ENCODE data around the gene UNC45B. TPM values are rescaled to one million over a fixed set of nuclear protein-coding genes. Genes with fewer than 3 reads are reported as not detected.
A peak's percentile ranks its signal among the peaks of the same experiment; 100 is the strongest.

UNC45B gene
- total and polyA plus RNA-seq, 2 of the 13 experiments (the other 11 are each of a cell fraction or from before 2014, with no cell fraction given) = 0.01 TPM; not detected in 1

- 0 out of 2 replicates have a peak, but pooled peaks have one; percentile 54 for TF ChIP-seq RARG (CRISPR knock-in tag; IDR thresholded peaks at IDR 0.05; ENCODE audit: low read depth)
- TF ChIP-seq TCF12 (IDR thresholded peaks at IDR 0.05) = no peak
- TF ChIP-seq TCF12 (CRISPR knock-in tag; IDR thresholded peaks at IDR 0.05) = peak; percentile 54; the same call in 1 of the 2 replicates
- 0 out of 2 replicates have a peak, but pooled peaks have one; percentile 45 for TF ChIP-seq SKIL (CRISPR knock-in tag; IDR thresholded peaks at IDR 0.05; ENCODE audit: borderline replicate concordance)
- TF ChIP-seq MAFG (CRISPR knock-in tag; IDR thresholded peaks at IDR 0.05) = no peak
- TF ChIP-seq PITX1 (CRISPR knock-in tag; IDR thresholded peaks at IDR 0.05) = peak; percentile 89
- no peak for TF ChIP-seq TOE1 (CRISPR knock-in tag; IDR thresholded peaks at IDR 0.05)
- peak; percentile 93 for TF ChIP-seq PHF8 (CRISPR knock-in tag; IDR thresholded peaks at IDR 0.05)
- TF ChIP-seq ARHGAP35 (CRISPR knock-in tag; IDR thresholded peaks at IDR 0.05; ENCODE audit: borderline replicate concordance) = 0 out of 2 replicates have a peak, but pooled peaks have one; percentile 27
- no peak for TF ChIP-seq HOXA5 (CRISPR knock-in tag; IDR thresholded peaks at IDR 0.05)
- 0 out of 2 replicates have a peak, but pooled peaks have one; percentile 32 for TF ChIP-seq CREM (IDR thresholded peaks at IDR 0.05)
- TF ChIP-seq CREM (CRISPR knock-in tag; IDR thresholded peaks at IDR 0.05) = no peak
- peak; percentile 82 for TF ChIP-seq ZFX (CRISPR knock-in tag; IDR thresholded peaks at IDR 0.05; ENCODE audit: low read depth)
- no peak for TF ChIP-seq ZNF17 (CRISPR knock-in tag; IDR thresholded peaks at IDR 0.05)
- TF ChIP-seq YEATS4 (CRISPR knock-in tag; IDR thresholded peaks at IDR 0.05; ENCODE audit: borderline replicate concordance) = peak; percentile 97
- peak; percentile 80; the same call in 1 of the 2 replicates for TF ChIP-seq BRD4 (CRISPR knock-in tag; IDR thresholded peaks at IDR 0.05)
- TF ChIP-seq ZMAT3 (CRISPR knock-in tag; conservative IDR thresholded peaks at IDR 0.05) = peak; percentile 72
- TF ChIP-seq SRF (IDR thresholded peaks at IDR 0.05; ENCODE audit: low read depth, low read length) = peak; percentile 10; the same call in 1 of the 2 replicates
- TF ChIP-seq, protein P1, sequence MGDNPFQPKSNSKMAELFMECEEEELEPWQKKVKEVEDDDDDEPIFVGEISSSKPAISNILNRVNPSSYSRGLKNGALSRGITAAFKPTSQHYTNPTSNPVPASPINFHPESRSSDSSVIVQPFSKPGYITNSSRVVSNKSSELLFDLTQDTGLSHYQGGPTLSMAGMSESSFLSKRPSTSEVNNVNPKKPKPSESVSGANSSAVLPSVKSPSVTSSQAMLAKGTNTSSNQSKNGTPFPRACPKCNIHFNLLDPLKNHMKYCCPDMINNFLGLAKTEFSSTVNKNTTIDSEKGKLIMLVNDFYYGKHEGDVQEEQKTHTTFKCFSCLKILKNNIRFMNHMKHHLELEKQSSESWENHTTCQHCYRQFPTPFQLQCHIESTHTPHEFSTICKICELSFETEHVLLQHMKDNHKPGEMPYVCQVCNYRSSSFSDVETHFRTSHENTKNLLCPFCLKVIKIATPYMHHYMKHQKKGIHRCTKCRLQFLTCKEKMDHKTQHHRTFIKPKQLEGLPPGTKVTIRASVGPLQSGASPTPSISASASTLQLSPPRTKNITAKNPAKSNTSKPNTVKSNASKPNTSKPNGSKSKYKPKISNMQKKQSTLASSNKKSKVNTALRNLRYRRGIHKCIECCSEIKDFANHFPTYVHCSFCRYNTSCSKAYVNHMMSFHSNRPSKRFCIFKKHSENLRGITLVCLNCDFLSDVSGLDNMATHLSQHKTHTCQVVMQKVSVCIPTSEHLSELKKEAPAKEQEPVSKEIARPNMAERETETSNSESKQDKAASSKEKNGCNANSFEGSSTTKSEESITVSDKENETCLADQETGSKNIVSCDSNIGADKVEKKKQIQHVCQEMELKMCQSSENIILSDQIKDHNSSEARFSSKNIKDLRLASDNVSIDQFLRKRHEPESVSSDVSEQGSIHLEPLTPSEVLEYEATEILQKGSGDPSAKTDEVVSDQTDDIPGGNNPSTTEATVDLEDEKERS (CRISPR knock-in tag; IDR thresholded peaks at IDR 0.05) = peak; percentile 73; the same call in 1 of the 2 replicates
- TF ChIP-seq, protein P2, sequence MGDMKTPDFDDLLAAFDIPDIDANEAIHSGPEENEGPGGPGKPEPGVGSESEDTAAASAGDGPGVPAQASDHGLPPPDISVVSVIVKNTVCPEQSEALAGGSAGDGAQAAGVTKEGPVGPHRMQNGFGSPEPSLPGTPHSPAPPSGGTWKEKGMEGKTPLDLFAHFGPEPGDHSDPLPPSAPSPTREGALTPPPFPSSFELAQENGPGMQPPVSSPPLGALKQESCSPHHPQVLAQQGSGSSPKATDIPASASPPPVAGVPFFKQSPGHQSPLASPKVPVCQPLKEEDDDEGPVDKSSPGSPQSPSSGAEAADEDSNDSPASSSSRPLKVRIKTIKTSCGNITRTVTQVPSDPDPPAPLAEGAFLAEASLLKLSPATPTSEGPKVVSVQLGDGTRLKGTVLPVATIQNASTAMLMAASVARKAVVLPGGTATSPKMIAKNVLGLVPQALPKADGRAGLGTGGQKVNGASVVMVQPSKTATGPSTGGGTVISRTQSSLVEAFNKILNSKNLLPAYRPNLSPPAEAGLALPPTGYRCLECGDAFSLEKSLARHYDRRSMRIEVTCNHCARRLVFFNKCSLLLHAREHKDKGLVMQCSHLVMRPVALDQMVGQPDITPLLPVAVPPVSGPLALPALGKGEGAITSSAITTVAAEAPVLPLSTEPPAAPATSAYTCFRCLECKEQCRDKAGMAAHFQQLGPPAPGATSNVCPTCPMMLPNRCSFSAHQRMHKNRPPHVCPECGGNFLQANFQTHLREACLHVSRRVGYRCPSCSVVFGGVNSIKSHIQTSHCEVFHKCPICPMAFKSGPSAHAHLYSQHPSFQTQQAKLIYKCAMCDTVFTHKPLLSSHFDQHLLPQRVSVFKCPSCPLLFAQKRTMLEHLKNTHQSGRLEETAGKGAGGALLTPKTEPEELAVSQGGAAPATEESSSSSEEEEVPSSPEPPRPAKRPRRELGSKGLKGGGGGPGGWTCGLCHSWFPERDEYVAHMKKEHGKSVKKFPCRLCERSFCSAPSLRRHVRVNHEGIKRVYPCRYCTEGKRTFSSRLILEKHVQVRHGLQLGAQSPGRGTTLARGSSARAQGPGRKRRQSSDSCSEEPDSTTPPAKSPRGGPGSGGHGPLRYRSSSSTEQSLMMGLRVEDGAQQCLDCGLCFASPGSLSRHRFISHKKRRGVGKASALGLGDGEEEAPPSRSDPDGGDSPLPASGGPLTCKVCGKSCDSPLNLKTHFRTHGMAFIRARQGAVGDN (CRISPR knock-in tag; IDR thresholded peaks at IDR 0.05) = peak; percentile 92
- no peak for TF ChIP-seq NR2F1 (CRISPR knock-in tag; IDR thresholded peaks at IDR 0.05)
Measured at GRCh38 chr17:35141681-35142466, 5.7 kb upstream of the UNC45B start, which contains the start of gene NLE1 (continued).
